Measurements from ENCODE around the gene C2orf72. TPM values are rescaled to one million over a fixed set of nuclear protein-coding genes. Genes with fewer than 3 reads are reported as not detected.
A peak's percentile ranks its signal among the peaks of the same experiment; 100 is the strongest.

Gene C2orf72
- total and polyA plus RNA-seq, 2 of the 13 experiments (the other 11 are each of a cell fraction or from before 2014, with no cell fraction given) = 147 to 203 TPM

DNA sequence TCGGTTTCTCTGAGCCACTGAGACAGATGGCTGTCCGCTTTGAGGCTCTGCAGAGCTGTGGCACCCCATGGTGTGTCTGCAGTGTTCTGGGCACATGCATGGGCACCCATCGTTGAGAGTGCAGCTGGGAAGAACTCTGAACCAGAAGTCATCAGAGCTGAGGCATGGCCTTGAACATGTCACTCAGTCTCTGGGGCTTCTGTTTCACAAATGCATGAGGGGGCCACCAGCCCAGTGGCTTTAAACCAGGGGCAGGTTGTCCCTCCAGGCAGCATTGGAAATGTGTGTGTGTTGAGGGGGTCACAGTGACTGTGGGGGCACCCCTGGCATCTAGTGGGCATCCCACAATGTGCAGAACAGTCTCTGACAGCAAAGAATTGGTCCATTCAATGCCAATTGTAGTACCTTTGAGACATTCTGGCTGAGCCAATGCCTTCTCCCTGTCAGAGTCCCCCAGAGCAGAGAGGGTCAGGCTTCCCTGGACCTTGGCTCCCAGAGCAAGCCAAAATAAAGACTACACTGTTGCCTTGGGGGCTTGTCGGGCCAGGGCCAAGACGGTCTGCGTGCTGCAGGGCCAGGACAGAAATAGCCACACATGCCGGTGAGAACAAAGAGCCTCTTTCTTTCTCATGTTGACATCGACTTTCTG is 10.1 kb downstream of the C2orf72 start (continued):
- 0 out of 2 replicates have a peak, but pooled peaks have one; percentile 12 for TF ChIP-seq SNAPC4 (CRISPR knock-in tag; IDR thresholded peaks at IDR 0.05)
- TF ChIP-seq HCFC1 (IDR thresholded peaks at IDR 0.05; ENCODE audit: low read depth, low read length) = no peak
- peak; percentile 59 for TF ChIP-seq RXRB (CRISPR knock-in tag; IDR thresholded peaks at IDR 0.05; ENCODE audit: borderline replicate concordance)
- TF ChIP-seq ZNF574 (CRISPR knock-in tag; IDR thresholded peaks at IDR 0.05) = peak; percentile 64
- peak; percentile 80 for TF ChIP-seq MED8 (CRISPR knock-in tag; IDR thresholded peaks at IDR 0.05; ENCODE audit: insufficient replicate concordance)
- TF ChIP-seq ZNF782 (CRISPR knock-in tag; IDR thresholded peaks at IDR 0.05; ENCODE audit: borderline replicate concordance) = no peak
- TF ChIP-seq CREM (IDR thresholded peaks at IDR 0.05) = peak; percentile 43; the same call in 1 of the 2 replicates
- no peak for TF ChIP-seq CREM (CRISPR knock-in tag; IDR thresholded peaks at IDR 0.05)
- TF ChIP-seq THAP11 (CRISPR knock-in tag; IDR thresholded peaks at IDR 0.05) = peak; percentile 49; the same call in 1 of the 2 replicates
- TF ChIP-seq MBD4 (IDR thresholded peaks at IDR 0.05; ENCODE audit: borderline replicate concordance, low read length) = no peak
- TF ChIP-seq CC2D1A (CRISPR knock-in tag; IDR thresholded peaks at IDR 0.05) = no peak
- TF ChIP-seq NFKBIZ (CRISPR knock-in tag; IDR thresholded peaks at IDR 0.05) = no peak
- TF ChIP-seq XRCC5 (optimal IDR thresholded peaks at IDR 0.05; ENCODE audit: low read length) = peak; percentile 85
- no peak for TF ChIP-seq ZEB1 (IDR thresholded peaks at IDR 0.05; ENCODE audit: insufficient replicate concordance, low read depth)
- no peak; the same call in 1 of the 2 replicates for TF ChIP-seq ZNF264 (CRISPR knock-in tag; IDR thresholded peaks at IDR 0.05)
- 0 out of 2 replicates have a peak, but pooled peaks have one; percentile 35 for TF ChIP-seq NKX3-1 (CRISPR knock-in tag; IDR thresholded peaks at IDR 0.05)
- TF ChIP-seq FOXK2 (IDR thresholded peaks at IDR 0.05) = no peak
- TF ChIP-seq, protein P1, sequence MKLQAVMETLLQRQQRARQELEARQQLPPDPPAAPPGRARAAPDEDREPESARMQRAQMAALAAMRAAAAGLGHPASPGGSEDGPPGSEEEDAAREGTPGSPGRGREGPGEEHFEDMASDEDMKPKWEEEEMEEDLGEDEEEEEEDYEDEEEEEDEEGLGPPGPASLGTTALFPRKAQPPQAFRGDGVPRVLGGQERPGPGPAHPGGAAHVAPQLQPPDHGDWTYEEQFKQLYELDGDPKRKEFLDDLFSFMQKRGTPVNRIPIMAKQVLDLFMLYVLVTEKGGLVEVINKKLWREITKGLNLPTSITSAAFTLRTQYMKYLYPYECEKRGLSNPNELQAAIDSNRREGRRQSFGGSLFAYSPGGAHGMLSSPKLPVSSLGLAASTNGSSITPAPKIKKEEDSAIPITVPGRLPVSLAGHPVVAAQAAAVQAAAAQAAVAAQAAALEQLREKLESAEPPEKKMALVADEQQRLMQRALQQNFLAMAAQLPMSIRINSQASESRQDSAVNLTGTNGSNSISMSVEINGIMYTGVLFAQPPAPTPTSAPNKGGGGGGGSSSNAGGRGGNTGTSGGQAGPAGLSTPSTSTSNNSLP (IDR thresholded peaks at IDR 0.05; ENCODE audit: low read depth, low read length) = no peak
- 0 out of 2 replicates have a peak, but pooled peaks have one; percentile 21 for TF ChIP-seq BHLHE40 (IDR thresholded peaks at IDR 0.05; ENCODE audit: low read length)
- no peak for TF ChIP-seq ZNF12 (CRISPR knock-in tag; IDR thresholded peaks at IDR 0.05)
- TF ChIP-seq ZNF878 (CRISPR knock-in tag; IDR thresholded peaks at IDR 0.05) = no peak
- no peak for TF ChIP-seq ZFP82 (CRISPR knock-in tag; IDR thresholded peaks at IDR 0.05; ENCODE audit: borderline replicate concordance)
- no peak for TF ChIP-seq ZSCAN20 (CRISPR knock-in tag; IDR thresholded peaks at IDR 0.05; ENCODE audit: borderline replicate concordance)

All from HepG2 (cell line).